ENCODE measurements around the gene GP1BB. TPM values are rescaled to one million over a fixed set of nuclear protein-coding genes. Genes with fewer than 3 reads are reported as not detected.

GP1BB gene
- polyA plus RNA-seq, 1 of the 3 experiments (the other 2 are of a cell fraction): 1.5 TPM

- H3K27ac ChIP-seq (ENCODE audit: low read depth in 2 of 2, low read length in 1 of 2): no peak overlapping the region
- TF ChIP-seq USF2 (IDR thresholded peaks at IDR 0.05; ENCODE audit: borderline replicate concordance, low read depth, low read length): no peak
- TF ChIP-seq POLR2AphosphoS5 (IDR thresholded peaks at IDR 0.05; ENCODE audit: low read depth, low read length): no peak
- TF ChIP-seq EP300 (IDR thresholded peaks at IDR 0.05; ENCODE audit: borderline replicate concordance in 1 of 2, low read depth in 1 of 2, low read length in 1 of 2): no peak
- no peak for TF ChIP-seq NFIC (IDR thresholded peaks at IDR 0.05; ENCODE audit: borderline replicate concordance)
- no peak for TF ChIP-seq PBX3 (IDR thresholded peaks at IDR 0.05)
- TF ChIP-seq ELF1 (IDR thresholded peaks at IDR 0.05): no peak
- TF ChIP-seq GATA2 (CRISPR knock-in tag; IDR thresholded peaks at IDR 0.05): no peak
- no peak for TF ChIP-seq TAF1 (IDR thresholded peaks at IDR 0.05; ENCODE audit: borderline replicate concordance, low read depth, low read length)
- no peak for TF ChIP-seq ZBTB33 (IDR thresholded peaks at IDR 0.05; ENCODE audit: borderline replicate concordance, low read depth)
- no peak for TF ChIP-seq RXRA (IDR thresholded peaks at IDR 0.05; ENCODE audit: borderline replicate concordance, low read depth)
- TF ChIP-seq TEAD4 (IDR thresholded peaks at IDR 0.05; ENCODE audit: borderline replicate concordance, insufficient read depth): no peak
- TF ChIP-seq IRF3 (IDR thresholded peaks at IDR 0.05; ENCODE audit: low read depth, low read length): no peak
- no peak for TF ChIP-seq MEF2A (IDR thresholded peaks at IDR 0.05; ENCODE audit: borderline replicate concordance, low read depth)
- H3K9ac ChIP-seq: no peak overlapping the region
- H3K9me2 ChIP-seq: no peaks in the 10 kb centered on the region
- H3K4me2 ChIP-seq: no peak overlapping the region
- no peaks in the 10 kb centered on the region for H3K9me3 ChIP-seq
- no peaks in the 10 kb centered on the region for H3F3A ChIP-seq (replicated peaks; ENCODE audit: insufficient read depth)
- H3K4me1 ChIP-seq (ENCODE audit: control insufficient read depth in 1 of 2, insufficient read depth in 2 of 2, low read depth in 1 of 2, low read length in 1 of 2): peaks cover 0 to 11% of the 10 kb centered on the region in 2 experiments; a peak in 1 of 4 replicates
- H3K79me2 ChIP-seq (ENCODE audit: insufficient read depth): no peaks in the 10 kb centered on the region
- peak; percentile 20 for DNase-seq
- H4K20me1 ChIP-seq (ENCODE audit: insufficient read depth): no peaks in the 10 kb centered on the region
- 72% methylated on average over 6 of the region's 24 CpGs for WGBS (ENCODE audit: low lambda C conversion rate)
- ChIA-PET CTCF (interaction anchor here (4.2 to 6.9 kb wide), 3 partner anchors 23 to 77 kb away, joined by 20 to 45 read pairs (median 23); no protein-coding TSS in a partner anchor), POLR2A (no interaction called here)
- no peaks in the 10 kb centered on the region for H3K36me3 ChIP-seq (replicated peaks in 1 of 2; ENCODE audit: control insufficient read depth in 1 of 2, insufficient read depth in 2 of 2, low read length in 1 of 2)
- H2AFZ ChIP-seq (ENCODE audit: low read depth): no peak overlapping the region
- no peak overlapping the region for H3K4me3 ChIP-seq (ENCODE audit: low read depth in 2 of 2, low read length in 1 of 2)
- no peaks in the 10 kb centered on the region for H3K27me3 ChIP-seq (ENCODE audit: insufficient read depth)
Observed at GRCh38 chr22:19707347-19708290, 15.7 kb upstream of the GP1BB start.

Data from SK-N-SH (cell line).